Stimulated activated CD4-positive, alpha-beta T cell treated with anti-CD3 and anti-CD28 coated beads, Interleukin-15, amount 100 ng/mL, for 1 hour (primary cell): Measurements from ENCODE around the gene AURKAIP1.

Experiments used
- DNase-seq, 2 donors: peaks; one replicate each; pipeline ENCODE4 v3.0.0-alpha.2; 2020; ENCODE audit warnings: low read depth in 1 of 2, low spot score in 1 of 2

AURKAIP1 gene

GRCh38 chr1:1361982-1362423 is 13.0 kb downstream of the AURKAIP1 start:
- no peak for DNase-seq

- no peak for DNase-seq
These were observed 13.6 kb downstream of the AURKAIP1 start for GRCh38 chr1:1361233-1361981.

- no peak for DNase-seq
These were observed 14.4 kb downstream of the AURKAIP1 start for GRCh38 chr1:1360506-1361169.

GRCh38 chr1:1359664-1360468 is 15.1 kb downstream of the AURKAIP1 start:
- no peak for DNase-seq

GRCh38 chr1:1359308-1359663 is 15.7 kb downstream of the AURKAIP1 start:
- DNase-seq, result no peak

- DNase-seq, result no peak
These were observed 16.4 kb downstream of the AURKAIP1 start, which contains the start of gene MXRA8 for GRCh38 chr1:1358433-1359271. MXRA8 (minus strand) TSS chr1:1358555; CDS start chr1:1358504, 51 bp downstream.

DNA sequence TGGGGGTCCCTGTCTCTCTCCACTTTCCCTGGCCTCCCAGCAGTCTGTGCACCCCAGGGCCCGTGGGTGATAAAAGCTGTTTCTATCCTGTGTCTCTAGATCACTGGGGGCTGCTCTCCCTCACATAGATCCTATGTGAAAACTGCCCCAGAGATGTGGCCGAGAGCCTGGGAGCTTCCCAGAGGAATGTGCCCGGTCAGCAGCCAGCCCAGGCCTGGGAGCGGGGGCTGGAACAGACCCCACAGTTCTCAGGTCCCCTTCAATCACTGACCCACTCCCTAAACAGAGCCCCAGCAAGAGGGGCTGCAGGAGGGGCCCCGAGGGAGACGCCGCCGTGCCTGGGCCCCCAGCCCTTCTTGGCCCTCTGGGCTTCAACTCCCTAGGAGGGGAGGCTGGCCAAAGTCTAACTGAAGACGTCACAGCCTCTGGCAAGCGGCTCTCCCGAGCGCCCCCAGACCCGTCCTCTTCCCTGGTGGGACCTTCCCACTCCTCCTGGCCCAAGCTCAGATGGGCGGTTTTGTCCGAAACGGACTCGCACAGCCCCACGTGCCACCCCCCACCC is 17.1 kb downstream of the AURKAIP1 start:
- no peak for DNase-seq

- DNase-seq, result no peak
These were observed 18.1 kb downstream of the AURKAIP1 start for GRCh38 chr1:1356796-1357401.

DNA sequence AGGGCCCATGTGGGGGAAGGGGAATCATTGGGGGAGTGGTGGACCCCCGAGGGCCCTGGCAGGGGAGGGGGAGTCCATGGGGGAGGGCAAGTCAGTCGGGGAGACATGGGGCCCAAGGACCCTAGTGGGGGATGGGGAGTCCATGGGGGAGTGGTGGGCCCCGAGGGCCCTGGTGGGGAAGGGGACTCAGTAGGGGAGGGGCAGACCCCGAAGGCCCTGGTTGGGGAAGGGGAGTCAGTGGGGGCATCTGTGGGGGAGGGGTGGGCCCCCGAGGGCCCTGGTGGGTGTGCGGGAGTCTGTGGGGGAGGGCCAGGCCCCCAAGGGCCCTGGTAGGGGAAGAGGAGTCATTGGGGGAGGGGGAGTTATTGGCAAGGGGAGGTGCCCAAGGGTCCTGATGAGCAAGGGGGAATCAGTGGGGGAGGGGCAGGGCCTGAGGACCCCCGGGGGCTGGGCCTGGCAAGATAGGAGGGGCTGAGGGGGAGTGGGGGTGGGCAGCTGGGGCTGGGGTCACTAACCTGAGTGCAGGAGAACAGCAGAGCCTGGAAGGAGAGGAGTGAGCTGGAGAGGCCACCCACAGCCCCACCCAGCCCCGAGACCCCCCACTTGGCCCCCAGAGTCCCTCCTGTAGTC is 18.7 kb downstream of the AURKAIP1 start:
- no peak for DNase-seq

GRCh38 chr1:1355416-1355815 is 19.6 kb downstream of the AURKAIP1 start:
- no peak for DNase-seq

DNA sequence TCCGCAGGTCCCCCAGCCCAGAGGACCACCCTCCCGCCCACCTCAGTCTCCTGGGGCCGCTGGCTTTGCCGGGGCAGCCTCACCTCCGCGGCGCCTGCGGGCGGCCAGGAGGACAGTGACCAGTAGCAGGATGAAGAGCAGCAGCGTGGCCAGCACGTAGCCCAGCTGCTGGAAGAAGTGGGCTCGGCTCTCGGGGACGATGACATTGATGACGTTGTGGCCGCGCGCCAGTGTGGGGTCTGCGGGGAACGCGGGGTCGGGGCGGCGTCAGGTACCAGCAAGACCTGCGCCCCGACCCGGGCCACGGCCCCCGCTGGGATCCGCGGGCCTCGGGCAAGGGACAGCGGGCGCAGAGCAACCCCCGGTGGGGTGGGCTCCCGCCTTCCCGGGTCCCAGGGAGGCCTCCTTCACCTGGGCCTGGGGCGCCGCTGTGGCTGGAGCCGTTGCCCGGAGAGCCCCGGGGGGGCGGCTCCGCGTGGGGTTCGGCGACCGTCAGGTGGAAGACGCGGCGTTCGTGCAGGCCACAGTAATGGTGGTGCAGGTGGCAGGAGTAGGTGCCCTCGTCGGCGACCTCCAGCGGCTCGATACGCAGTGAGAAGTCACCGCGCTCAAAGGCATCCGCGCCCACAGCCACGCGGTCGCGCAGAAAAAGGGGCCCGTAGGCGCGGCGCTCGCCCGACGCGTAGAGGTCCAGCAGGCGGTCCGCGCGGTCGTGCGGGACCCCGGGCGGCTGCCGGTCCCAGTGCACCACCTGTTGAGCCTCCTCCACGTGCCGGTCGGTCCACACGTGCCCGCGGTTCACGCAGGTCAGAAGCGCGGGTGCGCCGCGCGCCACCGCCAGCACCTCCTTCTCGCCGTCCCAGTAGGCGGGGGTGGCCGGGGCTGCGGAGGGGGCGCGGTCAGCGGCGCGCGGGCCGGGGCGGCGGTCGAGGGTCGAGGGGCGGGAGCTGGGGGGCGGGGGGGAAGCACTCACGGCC is 20.4 kb downstream of the AURKAIP1 start:
- no peak for DNase-seq

DNA sequence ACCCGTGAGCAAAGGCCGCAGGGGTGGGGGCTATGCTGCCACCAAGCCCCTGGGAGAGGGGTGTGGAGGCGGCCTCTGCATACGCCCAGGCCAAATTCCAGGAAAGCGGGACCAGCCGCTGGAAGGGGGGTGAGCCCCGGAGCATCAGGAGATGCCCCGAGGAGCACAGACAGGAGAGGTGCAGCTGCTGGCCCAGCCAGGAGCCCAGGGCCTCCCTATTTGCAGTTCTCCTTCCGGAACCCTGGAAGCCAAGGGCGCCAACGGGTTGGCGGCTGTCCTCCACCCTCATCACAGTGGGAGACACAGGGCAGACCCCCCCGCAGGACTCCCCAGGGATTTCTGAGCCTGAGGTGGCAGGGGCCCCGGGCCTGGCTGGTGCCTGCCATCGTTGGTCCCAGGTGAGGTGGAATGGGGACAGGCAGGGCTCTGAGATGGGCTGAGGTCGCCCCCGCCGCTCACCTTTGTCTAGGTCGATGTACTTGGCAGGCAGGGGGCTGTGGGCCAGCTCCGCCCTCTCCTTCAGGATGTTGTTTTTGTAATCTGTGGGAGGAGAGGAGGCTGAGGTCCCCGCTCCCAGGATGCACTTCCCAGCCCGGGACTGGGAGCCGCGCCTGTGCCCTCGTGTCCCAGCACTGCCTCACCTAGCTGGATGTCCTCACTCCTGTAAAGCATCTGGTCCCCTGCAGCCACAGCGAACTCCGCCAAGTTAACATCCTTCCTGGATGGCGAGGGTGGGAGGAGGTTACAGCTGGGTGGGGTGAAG is 21.4 kb downstream of the AURKAIP1 start:
- DNase-seq, result no peak

DNA sequence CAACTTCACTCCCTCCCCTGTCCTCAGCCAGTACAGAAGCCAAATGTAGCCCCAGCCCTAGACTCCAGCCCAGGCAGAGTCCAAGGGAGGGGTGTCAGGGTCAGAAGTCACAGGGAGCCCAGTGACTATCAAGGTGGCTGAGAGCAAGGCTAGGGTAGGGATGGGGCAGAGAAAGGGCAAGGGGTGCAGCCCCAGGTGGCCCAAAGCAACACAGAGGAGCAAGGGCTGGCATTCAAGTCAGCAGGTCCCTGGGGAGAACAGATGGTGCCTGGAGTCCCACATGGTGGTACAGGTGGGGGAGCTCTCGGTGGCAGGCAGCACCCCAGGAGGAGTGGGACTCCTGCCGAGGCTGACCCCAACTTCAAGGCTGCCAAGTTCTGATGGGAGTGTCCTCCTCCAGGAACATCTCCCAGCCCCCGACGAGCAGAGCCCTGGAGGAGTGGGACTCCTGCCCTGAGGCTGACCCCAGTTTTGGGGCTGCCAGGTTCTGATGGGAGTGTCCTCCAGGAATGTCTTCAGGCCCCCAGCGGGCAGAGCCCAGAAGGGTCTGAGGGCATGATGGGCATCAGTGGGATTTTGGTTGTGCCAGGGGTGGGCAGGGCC is 22.1 kb downstream of the AURKAIP1 start:
- no peak for DNase-seq

DNA sequence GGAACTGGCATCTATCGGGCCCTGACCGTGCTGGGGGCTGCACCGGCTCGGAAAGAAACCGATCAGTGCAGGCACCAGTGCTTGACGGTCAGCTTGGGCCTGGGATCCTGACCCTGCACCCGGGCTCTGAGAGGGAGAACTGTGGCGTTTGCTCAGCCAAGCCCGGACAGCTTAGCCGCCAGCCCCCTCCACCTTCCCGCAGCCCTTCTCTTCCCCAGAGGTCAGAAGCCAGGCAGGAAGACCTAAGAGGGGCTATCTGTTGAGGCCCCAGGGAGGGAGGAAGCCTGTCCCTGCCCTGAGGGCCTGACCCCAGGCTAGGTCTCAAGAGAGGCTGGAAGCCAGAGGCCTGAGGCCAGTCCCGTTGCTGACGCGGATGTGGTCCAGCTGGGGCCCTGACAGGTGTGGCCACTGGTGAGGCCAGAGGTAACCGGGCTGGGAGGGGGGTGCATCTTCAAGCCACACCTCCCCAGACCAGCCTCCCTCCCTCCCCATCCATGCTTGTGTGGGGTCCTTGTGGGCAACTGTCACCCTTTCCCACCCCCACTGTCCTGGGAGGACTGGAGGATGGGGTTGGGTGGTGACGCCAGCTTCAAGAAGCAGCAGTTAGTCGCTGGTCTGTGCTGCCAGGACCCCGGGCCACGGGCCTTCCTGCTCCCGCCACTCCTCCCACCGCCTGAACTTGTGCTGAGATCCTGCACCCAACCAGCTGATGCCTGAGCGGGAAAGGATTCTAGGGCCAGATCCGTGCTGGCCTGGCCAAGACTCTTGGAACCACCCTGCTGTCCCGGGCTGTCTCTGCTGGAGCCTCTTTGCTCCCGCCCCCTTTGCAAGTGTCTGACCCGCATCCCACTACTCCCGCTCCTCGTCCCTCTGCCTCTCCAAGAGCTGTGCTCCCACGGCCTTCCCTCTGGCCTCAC is 23.2 kb downstream of the AURKAIP1 start:
- no peak for DNase-seq

DNA sequence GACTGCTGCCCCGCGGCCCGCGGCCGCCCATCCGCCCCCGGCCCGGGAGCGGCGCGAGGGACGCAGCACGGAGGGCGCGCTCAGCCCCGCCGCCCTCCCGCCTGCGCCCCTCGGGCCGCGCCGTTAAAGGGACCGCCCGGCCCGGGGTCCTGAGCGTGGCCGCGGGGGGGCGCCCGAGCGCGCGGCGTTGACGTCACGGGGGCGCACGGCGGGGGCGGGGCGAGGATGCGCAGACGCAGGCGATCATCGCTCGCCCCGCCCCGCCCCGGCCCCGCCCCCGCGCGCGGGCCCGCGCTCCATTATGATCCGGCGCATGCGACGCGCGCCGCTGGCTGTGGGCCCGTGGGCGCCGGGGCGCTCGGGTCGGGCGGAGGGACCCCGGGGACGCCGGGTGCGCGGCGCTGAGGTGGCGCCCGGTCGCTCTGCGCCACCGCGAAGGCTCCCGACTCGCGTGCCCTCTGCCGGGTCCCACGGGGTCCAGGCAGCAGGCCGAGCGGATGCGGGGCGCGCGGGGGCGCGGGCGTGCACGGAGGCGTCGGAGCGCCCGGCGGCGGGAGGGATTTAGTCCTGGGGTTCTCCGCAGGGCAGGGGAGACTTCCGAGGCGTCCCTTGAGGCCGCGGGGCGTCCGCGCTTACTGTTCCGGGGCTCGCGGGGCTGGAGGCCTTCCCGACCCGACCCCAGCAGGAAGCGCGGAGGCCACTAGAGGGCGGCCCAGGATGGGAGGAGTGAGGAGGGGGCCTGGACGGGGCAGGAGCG is 25.6 kb downstream of the AURKAIP1 start, which contains the start of gene DVL1:
DVL1 (minus strand) TSS at position 163 of the 757 bp plus-strand sequence. CDS start 353 bp downstream, outside the sequence.
- peak; percentile 61 to 67 for DNase-seq
